Dendritic cell treated with granulocyte-macrophage colony-stimulating factor and Interleukin-4, amounts not matched to agents 40 ng/mL and 50 ng/mL, for 4 days (primary cell): ENCODE data around the gene IGSF11.
"Not testable (repeated sequence)": the region's sequence is repeated elsewhere in the genome, so short reads cannot be mapped to it uniquely, and the experiment has no call there.

Source experiments
- H3K27ac Mint-ChIP-seq: one replicate; pipeline ENCODE4 v1.8.0; 2022; ENCODE audit warnings: mild to moderate bottlenecking, mixed read lengths
- H3K27me3 Mint-ChIP-seq: one replicate; pipeline ENCODE4 v1.8.0; 2022; ENCODE audit warnings: mild to moderate bottlenecking, mixed read lengths
- H3K36me3 Mint-ChIP-seq: one replicate; pipeline ENCODE4 v1.8.0; 2022; ENCODE audit warnings: low read depth, mixed read lengths
- H3K4me1 Mint-ChIP-seq: one replicate; pipeline ENCODE4 v1.8.0; 2022; ENCODE audit warnings: low read depth, mixed read lengths
- H3K4me3 Mint-ChIP-seq: one replicate; pipeline ENCODE4 v1.8.0; 2022; ENCODE audit warnings: mild to moderate bottlenecking, moderate library complexity, mixed read lengths
- H3K9me3 Mint-ChIP-seq: one replicate; pipeline ENCODE4 v1.8.0; 2022; ENCODE audit warnings: mixed read lengths
- intact Hi-C: fragments of 100-400 bp; cut with micrococcal nuclease; formaldehyde crosslinking; loops from one replicate; pipeline ENCODE4 v1.15.0; 2022

IGSF11 gene

GRCh38 chr3:119034256-119035013 lies at the start of gene IGSF11:
Gene IGSF11 (minus strand): TSS chr3:119034846. CDS start chr3:119034582, 264 bp downstream.
- Mint-ChIP-seq H3K27me3 (peaks cover 46% of the 10 kb centered on the region), H3K36me3 (no peaks in the 10 kb centered on the region), H3K27ac (no peak within 1 kb of the TSS), H3K9me3 (no peaks in the 10 kb centered on the region), H3K4me1 (peaks cover 6% of the 10 kb centered on the region), H3K4me3 (peak within 1 kb of the TSS; percentile 57)
- intact Hi-C loops = no loop called here

- H3K4me1 Mint-ChIP-seq = no peaks in the 10 kb centered on the region
- no peaks in the 10 kb centered on the region for H3K36me3 Mint-ChIP-seq
- no peaks in the 10 kb centered on the region for H3K27me3 Mint-ChIP-seq
- no peak overlapping the region for H3K4me3 Mint-ChIP-seq
- intact Hi-C loops = no loop called here
- H3K9me3 Mint-ChIP-seq = no peaks in the 10 kb centered on the region
- H3K27ac Mint-ChIP-seq = no peak overlapping the region
Observed at GRCh38 chr3:119080364-119080763, 45.7 kb upstream of the IGSF11 start.

- Mint-ChIP-seq H3K36me3 (no peaks in the 10 kb centered on the region), H3K27me3 (no peaks in the 10 kb centered on the region), H3K27ac (no peak overlapping the region), H3K9me3 (peaks cover 23% of the 10 kb centered on the region), H3K4me1 (no peaks in the 10 kb centered on the region), H3K4me3 (no peak overlapping the region)
- intact Hi-C loops = no loop called here
Observed at GRCh38 chr3:119073258-119074001, 38.8 kb upstream of the IGSF11 start.

- H3K27ac Mint-ChIP-seq, H3K4me3 Mint-ChIP-seq, H3K36me3 Mint-ChIP-seq, intact Hi-C loops, H3K27me3 Mint-ChIP-seq, H3K4me1 Mint-ChIP-seq: not testable (repeated sequence)
- peaks cover 23% of the 10 kb centered on the region for H3K9me3 Mint-ChIP-seq
Observed at GRCh38 chr3:119072451-119072850, 37.8 kb upstream of the IGSF11 start.

- intact Hi-C loops = no loop called here
- H3K36me3 Mint-ChIP-seq = no peaks in the 10 kb centered on the region
- H3K9me3 Mint-ChIP-seq = peaks cover 21% of the 10 kb centered on the region
- H3K27me3 Mint-ChIP-seq = no peaks in the 10 kb centered on the region
- no peaks in the 10 kb centered on the region for H3K4me1 Mint-ChIP-seq
- H3K27ac Mint-ChIP-seq = no peak overlapping the region
- H3K4me3 Mint-ChIP-seq = no peak overlapping the region
Observed at GRCh38 chr3:119069725-119070124, 35.1 kb upstream of the IGSF11 start.

GRCh38 chr3:119063471-119063870 lies 28.8 kb upstream of the IGSF11 start:
- Mint-ChIP-seq H3K9me3 (no peaks in the 10 kb centered on the region), H3K4me1 (no peaks in the 10 kb centered on the region), H3K4me3 (no peak overlapping the region), H3K27ac (no peak overlapping the region), H3K27me3 (no peaks in the 10 kb centered on the region), H3K36me3 (no peaks in the 10 kb centered on the region)
- intact Hi-C loops = no loop called here

GRCh38 chr3:119062892-119063291 lies 28.2 kb upstream of the IGSF11 start:
- Mint-ChIP-seq H3K9me3 (no peaks in the 10 kb centered on the region), H3K4me1 (no peaks in the 10 kb centered on the region), H3K4me3 (no peak overlapping the region), H3K27me3 (no peaks in the 10 kb centered on the region), H3K36me3 (no peaks in the 10 kb centered on the region), H3K27ac (no peak overlapping the region)
- intact Hi-C loops = no loop called here

- H3K27me3 Mint-ChIP-seq = no peaks in the 10 kb centered on the region
- no peaks in the 10 kb centered on the region for H3K36me3 Mint-ChIP-seq
- H3K9me3 Mint-ChIP-seq = peaks cover 21% of the 10 kb centered on the region
- H3K4me3 Mint-ChIP-seq = no peak overlapping the region
- no peaks in the 10 kb centered on the region for H3K4me1 Mint-ChIP-seq
- intact Hi-C loops = no loop called here
- no peak overlapping the region for H3K27ac Mint-ChIP-seq
Observed at GRCh38 chr3:119044593-119044992, 9.9 kb upstream of the IGSF11 start.

- Mint-ChIP-seq H3K27me3 (peaks cover 8% of the 10 kb centered on the region), H3K4me1 (no peaks in the 10 kb centered on the region), H3K27ac (no peak overlapping the region), H3K9me3 (peaks cover 21% of the 10 kb centered on the region), H3K4me3 (no peak overlapping the region), H3K36me3 (no peaks in the 10 kb centered on the region)
- intact Hi-C loops = no loop called here
Observed at GRCh38 chr3:119042162-119042561, 7.5 kb upstream of the IGSF11 start.

- Mint-ChIP-seq H3K4me1 (peaks cover 6% of the 10 kb centered on the region), H3K27ac (no peak overlapping the region), H3K36me3 (no peaks in the 10 kb centered on the region), H3K9me3 (no peaks in the 10 kb centered on the region), H3K4me3 (peak overlapping the region; percentile 30), H3K27me3 (peaks cover 46% of the 10 kb centered on the region)
- intact Hi-C loops = no loop called here
Observed at GRCh38 chr3:119035014-119035346, 334 bp upstream of the IGSF11 start.

- H3K27ac Mint-ChIP-seq = no peak overlapping the region
- intact Hi-C loops = no loop called here
- H3K4me3 Mint-ChIP-seq = peak overlapping the region; percentile 57
- no peaks in the 10 kb centered on the region for H3K36me3 Mint-ChIP-seq
- H3K4me1 Mint-ChIP-seq = peaks cover 6% of the 10 kb centered on the region
- H3K9me3 Mint-ChIP-seq = no peaks in the 10 kb centered on the region
- peaks cover 46% of the 10 kb centered on the region for H3K27me3 Mint-ChIP-seq
Observed at GRCh38 chr3:119033393-119034255, 1.0 kb downstream of the IGSF11 start.

- no peak overlapping the region for H3K27ac Mint-ChIP-seq
- no peaks in the 10 kb centered on the region for H3K27me3 Mint-ChIP-seq
- intact Hi-C loops = no loop called here
- no peaks in the 10 kb centered on the region for H3K36me3 Mint-ChIP-seq
- no peak overlapping the region for H3K4me3 Mint-ChIP-seq
- H3K9me3 Mint-ChIP-seq = no peaks in the 10 kb centered on the region
- no peaks in the 10 kb centered on the region for H3K4me1 Mint-ChIP-seq
Observed at GRCh38 chr3:119025171-119025795, 9.4 kb downstream of the IGSF11 start.

GRCh38 chr3:119019767-119020518 lies 14.7 kb downstream of the IGSF11 start:
- intact Hi-C loops = no loop called here
- no peaks in the 10 kb centered on the region for H3K36me3 Mint-ChIP-seq
- H3K9me3 Mint-ChIP-seq = no peaks in the 10 kb centered on the region
- no peaks in the 10 kb centered on the region for H3K4me1 Mint-ChIP-seq
- no peaks in the 10 kb centered on the region for H3K27me3 Mint-ChIP-seq
- H3K4me3 Mint-ChIP-seq = no peak overlapping the region
- H3K27ac Mint-ChIP-seq = no peak overlapping the region
